NCI-H2107 (cell line): ENCODE data around the gene MGAT4B.

ENCODE experiments used
- DNase-seq: peaks from one replicate; lab custom pipeline; 2025; lab: John Stamatoyannopoulos, UW

Gene MGAT4B

DNA sequence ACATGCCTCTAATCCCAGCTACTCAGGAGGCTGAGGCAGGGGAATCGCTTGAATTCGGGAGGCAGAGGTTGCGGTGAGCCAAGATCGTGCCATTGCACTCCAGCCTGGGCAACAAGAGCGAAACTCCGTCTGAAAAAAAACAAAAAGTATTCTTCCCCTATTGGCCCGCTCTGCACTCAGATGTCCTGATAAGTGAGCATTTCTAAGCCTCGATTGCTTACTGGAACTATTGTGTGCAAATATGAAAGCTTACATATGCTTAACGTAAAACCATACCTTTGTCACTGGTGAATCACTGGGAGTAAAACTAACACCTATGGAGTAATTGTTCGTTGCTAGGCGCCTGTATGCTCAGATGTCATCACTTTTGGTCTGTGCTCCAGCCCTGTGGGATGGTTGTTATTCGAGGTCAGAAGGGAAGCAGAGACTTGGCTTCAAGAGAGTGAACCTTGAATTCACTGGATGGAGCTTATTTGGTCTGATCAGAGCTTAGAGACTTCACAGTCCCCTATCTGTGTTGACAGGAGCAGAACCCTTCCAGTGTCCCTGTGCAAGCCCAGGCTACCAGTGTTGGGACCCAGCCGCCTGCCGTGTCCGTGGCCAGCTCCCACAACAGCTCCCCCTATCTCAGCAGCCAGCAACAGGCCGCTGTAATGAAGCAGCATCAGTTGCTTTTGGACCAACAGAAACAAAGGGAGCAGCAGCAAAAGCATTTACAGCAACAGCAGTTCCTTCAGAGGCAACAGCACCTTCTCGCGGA is 38.2 kb downstream of the MGAT4B start:
- no peak for DNase-seq

DNA sequence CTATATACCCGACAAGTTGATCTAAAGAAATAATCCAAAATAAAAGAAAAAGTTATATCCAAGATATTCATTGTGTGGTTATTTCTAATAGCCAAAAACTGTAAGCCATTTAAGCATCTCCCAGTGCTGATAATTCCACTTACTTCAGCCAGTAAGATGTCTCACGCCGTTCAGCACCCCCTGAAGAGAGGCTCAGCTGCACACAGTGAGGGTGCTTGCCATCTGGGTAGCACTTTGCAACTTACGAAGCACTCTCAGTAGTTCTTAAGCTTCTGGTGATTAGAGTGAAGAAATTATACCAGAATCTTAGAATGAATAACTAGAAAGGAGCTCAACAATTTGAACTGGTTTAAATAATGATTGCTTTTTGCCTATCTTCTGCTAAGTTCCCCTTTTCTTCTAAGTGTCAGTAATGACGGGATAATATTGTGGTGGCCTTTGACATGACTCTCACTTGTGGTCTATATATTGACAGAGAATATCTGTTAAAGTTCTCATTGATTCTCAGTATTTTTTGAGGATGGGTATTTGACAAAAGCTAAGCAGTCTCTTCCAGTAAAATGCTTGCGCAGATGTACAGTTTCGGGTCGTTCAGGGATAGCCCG is 39.1 kb downstream of the MGAT4B start:
- no peak for DNase-seq

DNA sequence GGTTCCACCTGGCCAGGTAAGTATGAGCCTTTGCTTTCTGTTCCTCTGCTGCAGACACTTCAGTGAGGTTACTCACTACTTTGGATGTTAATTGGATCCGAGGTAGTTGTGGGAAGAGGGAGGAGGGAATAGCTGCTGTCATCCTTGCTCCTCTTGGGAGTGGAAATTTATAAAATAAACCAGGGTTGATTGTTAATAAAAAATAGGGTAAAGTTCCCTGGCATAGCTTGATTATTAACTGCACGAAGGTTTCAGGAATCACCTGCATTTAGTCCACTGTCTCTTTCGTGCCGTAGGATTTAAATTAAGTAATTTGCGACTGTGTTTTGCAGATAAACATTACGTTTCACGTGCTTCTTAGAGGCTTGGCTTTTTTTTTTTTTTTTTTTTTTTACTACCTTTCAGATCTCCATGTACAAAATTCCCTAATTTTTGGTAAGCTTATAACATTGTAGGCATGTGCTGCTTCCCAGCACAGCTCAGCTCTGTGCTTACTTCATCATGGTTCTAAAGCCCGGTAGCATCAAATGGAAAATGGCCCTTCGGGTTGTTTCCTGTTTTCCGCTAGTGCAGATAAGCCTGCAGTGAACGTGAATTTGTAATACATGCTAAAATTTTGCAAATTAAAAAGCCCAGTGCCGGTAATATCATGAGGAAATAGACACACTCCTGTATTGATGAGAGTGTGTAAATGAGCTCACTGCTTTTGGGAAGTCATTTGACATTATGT is 39.8 kb downstream of the MGAT4B start:
- no peak for DNase-seq

DNA sequence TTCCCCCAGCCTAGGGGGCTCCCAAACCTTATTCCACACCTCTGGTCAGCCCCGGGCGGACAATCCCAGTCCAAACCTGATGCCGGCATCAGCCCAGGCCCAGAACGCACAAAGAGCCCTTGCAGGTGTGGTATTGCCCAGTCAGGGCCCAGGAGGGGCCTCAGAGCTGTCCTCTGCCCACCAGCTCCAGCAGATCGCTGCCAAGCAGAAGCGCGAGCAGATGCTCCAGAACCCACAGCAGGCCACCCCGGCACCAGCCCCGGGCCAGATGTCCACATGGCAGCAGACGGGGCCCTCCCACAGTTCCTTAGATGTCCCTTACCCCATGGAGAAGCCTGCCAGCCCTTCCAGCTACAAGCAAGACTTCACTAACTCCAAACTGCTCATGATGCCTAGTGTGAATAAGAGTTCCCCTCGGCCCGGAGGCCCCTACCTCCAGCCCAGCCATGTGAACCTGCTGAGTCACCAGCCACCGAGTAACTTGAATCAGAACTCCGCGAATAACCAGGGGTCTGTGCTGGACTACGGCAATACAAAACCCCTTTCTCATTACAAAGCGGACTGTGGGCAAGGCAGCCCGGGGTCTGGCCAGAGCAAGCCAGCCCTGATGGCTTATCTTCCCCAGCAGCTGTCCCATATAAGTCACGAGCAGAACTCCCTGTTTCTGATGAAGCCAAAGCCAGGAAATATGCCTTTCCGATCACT is 40.5 kb downstream of the MGAT4B start:
- no peak for DNase-seq

DNA sequence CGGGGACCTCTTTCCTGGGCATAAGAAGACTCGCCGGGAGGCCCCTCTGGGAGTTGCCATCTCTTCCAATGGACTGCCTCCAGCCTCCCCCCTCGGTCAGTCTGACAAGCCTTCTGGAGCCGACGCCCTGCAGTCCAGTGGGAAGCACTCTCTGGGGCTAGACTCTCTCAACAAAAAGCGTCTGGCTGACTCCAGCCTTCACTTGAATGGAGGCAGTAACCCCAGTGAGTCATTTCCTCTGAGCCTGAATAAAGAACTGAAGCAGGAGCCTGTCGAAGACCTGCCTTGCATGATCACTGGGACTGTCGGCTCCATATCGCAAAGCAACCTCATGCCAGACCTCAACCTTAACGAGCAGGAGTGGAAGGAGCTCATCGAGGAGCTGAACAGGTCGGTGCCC is 41.3 kb downstream of the MGAT4B start:
- no peak for DNase-seq

DNA sequence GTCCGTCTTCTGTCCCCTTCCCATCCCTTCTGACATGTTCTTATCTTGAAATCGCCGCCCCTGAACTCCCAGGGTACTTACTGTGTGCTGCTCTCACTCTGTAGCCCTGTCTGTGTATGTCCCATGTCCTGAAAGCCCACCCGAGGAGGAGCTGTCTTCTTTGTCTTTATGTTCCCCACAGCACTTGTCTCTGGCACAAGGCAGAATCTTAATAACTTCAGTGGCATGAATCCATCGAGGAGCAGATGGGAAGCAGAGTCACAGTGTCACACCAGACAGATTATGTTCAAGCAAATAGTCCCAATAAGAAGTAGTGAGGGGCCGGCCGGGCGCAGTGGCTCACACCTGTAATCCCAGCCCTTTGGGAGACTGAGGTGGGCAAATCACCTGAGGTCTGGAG is 42.6 kb downstream of the MGAT4B start:
- DNase-seq: no peak

DNA sequence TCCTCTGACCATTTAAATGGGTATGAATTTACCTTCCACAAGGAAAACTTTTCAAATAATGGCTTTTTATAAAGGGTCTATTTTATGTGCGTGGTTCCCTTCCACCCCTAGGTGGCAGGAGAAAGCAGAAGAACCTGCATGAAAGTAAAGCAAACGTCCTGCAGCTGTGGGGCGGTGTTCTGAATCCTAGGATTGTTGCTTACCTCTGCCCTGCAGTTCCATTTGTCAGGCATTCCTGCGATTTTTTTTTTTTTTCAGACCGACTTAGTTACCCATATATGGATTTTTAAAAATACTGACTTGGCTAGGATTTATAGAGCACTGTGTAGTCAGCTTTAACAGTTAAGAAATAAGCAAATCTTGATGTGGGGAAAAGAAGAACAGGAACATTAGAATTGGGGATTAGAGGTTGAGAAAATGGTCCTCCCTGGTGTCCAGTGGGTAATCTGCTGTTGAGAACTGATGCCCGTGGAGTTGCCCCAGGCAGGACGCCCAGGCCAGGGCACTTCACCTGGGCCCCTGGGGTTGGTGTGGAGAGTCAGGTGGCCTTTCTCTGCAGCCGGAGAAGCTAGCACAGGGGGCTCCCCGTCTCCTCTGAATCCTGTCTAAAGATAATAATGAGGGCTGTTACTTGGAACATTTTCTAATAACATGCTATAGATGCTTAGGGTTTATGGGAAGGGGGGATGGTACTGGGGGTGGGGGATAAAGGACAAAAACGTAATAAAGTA is 43.3 kb downstream of the MGAT4B start:
- DNase-seq: no peak

DNA sequence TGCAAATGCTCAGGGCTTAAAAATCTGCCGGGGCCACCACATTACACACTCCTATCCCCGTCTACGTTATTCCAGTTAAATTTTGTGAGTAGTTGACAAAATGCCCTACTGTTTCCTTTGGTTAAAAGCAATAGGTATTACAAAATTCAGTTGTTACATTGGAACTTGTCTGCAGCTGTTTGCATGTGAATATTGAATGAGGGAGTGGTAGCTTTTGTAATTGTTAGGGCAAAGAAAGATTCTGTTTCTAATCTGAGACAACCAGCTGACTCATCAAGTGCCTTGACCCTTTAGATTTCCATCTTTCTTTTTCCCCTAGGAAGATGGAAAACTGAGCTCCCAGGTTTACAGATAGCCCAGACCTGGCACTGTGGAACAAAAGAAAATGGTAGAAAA is 43.9 kb downstream of the MGAT4B start:
- no peak for DNase-seq

DNA sequence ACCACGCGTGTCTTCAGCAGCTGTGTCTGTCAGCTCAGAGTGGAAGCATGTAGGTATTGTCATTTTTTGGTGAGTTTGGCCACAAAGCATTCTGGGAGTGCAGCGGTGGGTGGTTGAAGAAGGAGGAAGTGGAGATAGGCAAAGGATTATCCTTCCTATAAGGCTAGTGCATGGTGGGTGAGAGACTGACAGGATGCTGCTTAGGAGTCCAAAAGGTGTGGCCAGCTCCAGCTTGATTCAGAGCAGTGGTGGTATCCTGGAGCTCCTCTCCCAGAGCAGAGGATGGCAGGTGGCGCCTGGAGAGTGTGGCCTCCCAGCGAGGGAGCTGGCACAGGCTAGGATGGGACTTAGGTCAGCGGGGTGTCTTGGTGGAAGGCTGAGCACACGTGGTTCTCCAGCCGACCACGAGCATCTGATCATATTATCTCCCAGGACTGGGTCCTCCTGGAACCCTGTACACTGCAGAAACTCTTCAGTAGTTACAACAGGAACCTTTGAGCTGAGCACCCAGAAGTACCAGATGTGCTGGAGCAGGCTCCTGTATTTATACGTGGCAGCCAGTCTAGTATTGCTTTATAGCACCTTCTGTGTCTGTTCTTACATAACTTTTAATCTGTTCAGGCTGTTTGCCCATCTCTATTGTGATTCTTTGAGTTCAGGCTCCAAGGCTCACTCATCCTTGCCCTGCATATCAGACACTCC is 44.4 kb downstream of the MGAT4B start:
- peak; percentile 6 for DNase-seq

DNA sequence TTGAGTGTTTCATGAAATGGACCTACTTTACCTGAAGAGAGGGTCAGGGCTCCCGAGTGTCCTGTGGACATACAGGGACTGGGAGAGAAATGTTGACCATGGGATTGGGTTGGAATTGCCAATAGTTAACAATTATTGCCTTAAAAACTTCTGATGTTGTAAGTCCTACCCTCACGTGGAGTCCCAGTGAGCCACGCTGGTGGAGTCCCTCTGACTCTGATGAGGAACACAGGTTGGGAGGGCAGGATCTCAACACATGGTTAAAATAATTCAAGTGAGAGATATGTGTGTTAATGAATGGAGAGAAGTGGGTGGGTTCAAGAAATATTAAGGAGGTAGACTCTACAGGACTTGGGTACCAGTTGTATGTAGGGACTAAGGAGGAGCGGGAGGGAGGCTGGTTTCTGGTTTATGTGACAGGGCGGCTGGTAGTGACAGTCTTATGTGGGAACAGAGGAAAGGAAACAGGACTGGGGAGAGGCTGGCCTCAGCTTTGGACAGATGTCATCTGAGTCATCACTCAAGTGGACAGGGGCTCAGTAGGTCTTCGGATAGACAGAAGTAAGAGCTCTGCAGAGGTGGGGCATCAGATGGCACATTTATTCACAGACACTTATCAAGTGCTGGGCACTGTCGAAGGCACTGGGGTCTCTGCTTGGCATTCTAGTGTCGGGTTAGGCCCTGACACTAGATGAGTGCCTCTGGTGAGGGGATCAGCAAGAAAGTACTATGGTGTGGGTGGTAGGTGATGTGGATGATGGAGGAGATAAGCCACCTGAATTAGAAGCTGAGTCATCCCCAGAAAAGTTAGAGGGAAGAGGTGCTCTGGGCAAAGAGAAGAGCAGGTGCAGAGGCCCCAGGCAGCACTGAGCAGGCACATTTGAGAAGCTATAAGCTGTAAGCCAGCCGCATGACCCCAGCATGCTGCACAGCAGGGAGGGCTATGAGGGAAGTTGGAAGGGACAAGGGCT is 46.8 kb downstream of the MGAT4B start:
- DNase-seq: no peak

DNA sequence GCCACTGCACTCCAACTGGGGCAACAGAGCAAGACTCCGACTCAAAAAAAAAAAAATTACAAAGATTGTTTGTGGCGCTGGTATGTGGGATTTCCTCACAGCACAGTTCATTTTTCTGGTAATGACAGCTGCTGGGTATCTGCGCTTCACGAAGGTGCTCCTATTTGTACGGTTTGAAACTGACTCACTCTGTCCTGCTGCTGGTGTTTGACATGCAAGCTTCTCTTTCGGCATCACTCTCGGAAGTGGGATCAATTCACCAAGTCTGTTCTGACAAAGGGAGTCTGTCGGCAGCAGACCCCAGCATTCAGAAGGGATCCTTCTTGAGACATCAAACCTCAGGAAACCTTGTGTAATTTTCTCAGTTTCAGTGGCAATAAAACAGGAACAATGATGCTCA is 47.7 kb downstream of the MGAT4B start:
- no peak for DNase-seq

DNA sequence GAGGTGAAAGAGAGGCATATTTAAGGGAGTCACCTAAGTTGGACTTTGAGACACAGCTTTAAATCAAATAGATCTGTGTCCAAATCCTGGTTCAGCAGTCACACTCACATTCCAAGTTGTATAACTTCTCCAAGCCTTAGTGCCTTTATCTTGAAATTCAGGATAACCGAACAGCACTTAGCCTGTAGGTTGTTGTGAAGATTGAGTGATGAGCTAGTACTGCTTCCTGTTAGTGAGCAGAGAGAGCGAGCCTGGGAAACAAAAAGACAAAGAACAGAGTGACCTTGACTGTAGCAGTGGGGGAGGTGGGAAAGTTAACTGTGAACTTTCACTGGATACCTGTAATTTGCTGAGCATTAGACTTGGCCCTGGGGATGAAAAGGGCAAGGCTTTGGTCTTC is 51.6 kb downstream of the MGAT4B start:
- no peak for DNase-seq

DNA sequence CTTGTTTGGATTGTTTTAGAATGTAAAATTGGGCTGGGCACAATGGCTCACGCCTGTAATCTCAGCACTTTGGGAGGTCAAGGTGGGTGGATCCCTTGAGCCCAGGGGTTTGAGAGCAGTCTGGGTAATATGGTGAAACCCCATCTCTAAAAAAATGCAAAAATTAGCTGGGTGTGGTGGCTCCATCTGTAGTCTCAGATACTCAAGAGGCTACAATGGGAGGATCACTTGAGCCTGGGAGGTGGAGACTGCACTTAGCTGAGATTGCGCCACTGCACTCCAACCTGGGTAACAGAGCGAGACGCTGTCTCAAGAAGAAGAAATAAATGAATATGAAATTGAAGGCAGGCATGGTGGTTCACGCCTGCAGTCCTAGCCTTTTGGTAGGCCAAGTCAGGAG is 52.7 kb downstream of the MGAT4B start:
- no peak for DNase-seq

DNA sequence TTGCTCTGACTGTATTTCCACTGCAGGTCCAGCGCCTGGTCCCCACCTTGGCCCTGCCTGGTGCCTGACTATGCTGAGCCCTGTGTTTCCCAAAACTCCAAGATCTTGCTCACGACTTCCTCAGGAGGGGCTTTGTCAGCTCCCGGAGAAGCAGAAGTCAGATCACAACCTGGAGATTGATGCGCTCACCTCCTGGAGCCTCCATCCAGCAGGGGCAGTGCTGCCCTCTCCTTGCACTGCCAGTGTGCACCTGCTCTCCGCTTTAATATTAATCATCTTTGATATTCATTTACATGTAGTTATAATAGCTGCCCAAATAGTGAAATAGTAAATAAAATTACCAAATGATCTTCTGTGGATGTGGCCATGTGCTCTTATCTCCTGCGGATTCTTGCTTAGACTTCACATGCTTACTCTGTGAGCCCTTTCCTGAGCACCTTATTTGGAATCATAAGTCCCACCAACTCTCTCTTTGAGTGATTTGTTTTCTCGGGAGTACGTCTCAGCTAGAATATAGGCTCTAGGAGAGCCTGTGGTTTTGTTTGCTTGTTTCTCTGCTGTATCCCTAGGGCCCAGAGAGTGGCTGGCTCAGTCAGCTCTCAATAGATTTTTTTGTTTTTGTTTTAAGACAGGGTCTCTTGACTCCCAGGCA is 56.7 kb downstream of the MGAT4B start:
- no peak for DNase-seq

DNA sequence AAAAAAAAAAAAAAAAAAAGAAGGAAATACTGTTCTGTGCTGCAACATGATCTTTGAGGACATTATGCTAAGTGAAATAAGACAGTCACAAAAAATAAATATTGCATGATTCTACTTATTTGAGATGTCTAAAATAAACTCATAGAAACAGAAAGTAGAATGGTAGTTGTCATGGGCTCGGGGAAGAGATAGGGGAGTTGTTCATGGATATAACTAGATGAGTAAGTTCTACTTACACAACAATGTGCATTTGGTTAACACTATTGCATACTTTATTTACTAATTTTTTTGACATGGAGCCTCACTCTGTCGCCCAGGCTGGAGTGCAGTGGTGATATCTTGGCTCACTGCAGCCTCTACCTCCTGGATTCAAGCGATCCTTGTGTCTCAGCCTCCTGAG is 58.9 kb downstream of the MGAT4B start:
- no peak for DNase-seq
